ENCODE results near the gene MYL9.

The MYL9 gene

GRCh38 chr20:36585410-36586125, 44.2 kb downstream of the MYL9 start:
- H3K27ac ChIP-seq = no peak overlapping the region
- H3K4me3 ChIP-seq = no peak overlapping the region
- no peak for DNase-seq (ENCODE audit: low spot score)
- TF ChIP-seq CTCF (IDR thresholded peaks at IDR 0.05) = no peak

GRCh38 chr20:36587388-36588070, 46.2 kb downstream of the MYL9 start:
- no peak for TF ChIP-seq CTCF (IDR thresholded peaks at IDR 0.05)

GRCh38 chr20:36591281-36591680, 50.0 kb downstream of the MYL9 start:
- no peak overlapping the region for H3K27ac ChIP-seq
- no peak overlapping the region for H3K4me3 ChIP-seq
- no peak for DNase-seq (ENCODE audit: low spot score)
- no peak for TF ChIP-seq CTCF (IDR thresholded peaks at IDR 0.05)

More at GRCh38 chr20:36587388-36588070, 46.2 kb downstream of the MYL9 start:
- Histone ChIP-seq H3K27ac (no peak overlapping the region), H3K4me3 (no peak overlapping the region)
- no peak for DNase-seq (ENCODE audit: low spot score)

GRCh38 chr20:36591854-36592641, 50.7 kb downstream of the MYL9 start:
- no peak for DNase-seq (ENCODE audit: low spot score)

GRCh38 chr20:36593347-36593929, 52.1 kb downstream of the MYL9 start:
- H3K27ac ChIP-seq = no peak overlapping the region
- DNase-seq (ENCODE audit: low spot score) = no peak
- TF ChIP-seq CTCF (IDR thresholded peaks at IDR 0.05) = no peak
- no peak overlapping the region for H3K4me3 ChIP-seq

More at GRCh38 chr20:36591854-36592641, 50.7 kb downstream of the MYL9 start:
- TF ChIP-seq CTCF (IDR thresholded peaks at IDR 0.05) = no peak
- Histone ChIP-seq H3K27ac (no peak overlapping the region), H3K4me3 (no peak overlapping the region)

GRCh38 chr20:36599912-36600345, 58.6 kb downstream of the MYL9 start:
- Histone ChIP-seq H3K27ac (no peak overlapping the region), H3K4me3 (peak overlapping the region; percentile 27)
- TF ChIP-seq CTCF (IDR thresholded peaks at IDR 0.05) = no peak
- no peak for DNase-seq (ENCODE audit: low spot score)
